Measurements from ENCODE around the gene CDK14.

CDK14 gene

GRCh38 chr7:90595801-90596670 is at the start of gene CDK14:
TSS of gene CDK14 (plus strand) at chr7:90596321. CDS start at chr7:90596628, 307 bp downstream.
- DNase-seq (ENCODE audit: low read depth in 2 of 2, low spot score in 1 of 2), result no peak

DNA sequence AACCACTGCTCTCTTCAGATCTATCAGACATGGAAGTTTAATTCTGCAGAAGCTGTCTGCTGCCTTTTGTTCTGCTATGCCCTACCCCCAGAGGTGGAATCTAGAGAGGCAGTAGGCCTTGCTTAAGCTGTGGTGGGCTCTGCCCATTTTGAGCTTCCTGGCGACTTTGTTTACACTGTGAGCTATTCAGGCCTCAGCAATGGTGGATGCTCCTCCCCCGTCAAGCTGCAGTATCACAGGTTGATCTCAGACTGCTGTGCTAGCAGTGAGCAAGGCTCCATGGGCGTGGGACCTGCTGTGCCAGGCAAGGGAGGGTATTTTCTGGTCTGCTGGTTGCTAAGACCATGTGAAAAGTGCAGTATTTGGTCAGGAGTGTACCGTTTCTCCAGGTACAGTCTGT is 45.1 kb upstream of the CDK14 start:
- DNase-seq (ENCODE audit: low read depth in 2 of 2, low spot score in 1 of 2), result no peak

DNA sequence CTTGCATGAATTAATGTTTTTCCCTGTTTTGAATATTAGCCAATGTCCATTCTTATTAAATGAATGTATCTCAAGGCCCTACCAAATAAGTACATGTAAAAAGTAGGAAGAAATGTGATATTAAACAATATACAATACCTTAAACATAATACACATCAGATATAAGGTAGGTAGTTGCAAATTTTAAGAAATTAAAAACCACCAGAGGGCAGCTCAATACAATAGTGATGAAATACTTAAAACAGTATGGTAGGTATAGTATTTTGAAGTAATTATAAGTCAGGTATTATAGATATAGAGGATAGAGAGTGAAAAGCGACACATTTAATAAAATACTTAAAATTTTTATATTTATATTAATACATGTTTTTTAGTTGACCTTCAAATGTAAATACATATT is 43.6 kb upstream of the CDK14 start:
- no peak for DNase-seq (ENCODE audit: low read depth in 2 of 2, low spot score in 1 of 2)

DNA sequence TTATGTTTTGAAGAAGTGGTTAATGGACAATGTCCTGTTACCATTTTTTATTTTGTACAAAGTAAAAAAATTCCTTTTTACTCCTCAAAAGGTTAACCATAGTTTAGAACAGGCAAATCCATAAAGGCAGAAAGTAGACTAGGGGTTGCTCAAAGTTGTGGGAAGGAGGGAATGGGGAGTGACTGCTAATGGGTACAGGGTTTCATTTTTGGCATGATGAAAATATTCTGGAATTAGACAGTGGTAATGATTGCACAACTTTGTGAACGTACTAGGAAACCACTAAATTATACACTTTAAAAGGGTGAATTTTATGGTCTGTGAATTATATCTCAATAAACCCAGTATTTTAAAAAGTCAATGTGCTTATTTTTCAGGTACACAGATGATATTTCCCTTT is 35.4 kb upstream of the CDK14 start:
- no peak for DNase-seq (ENCODE audit: low read depth in 2 of 2, low spot score in 1 of 2)

- DNase-seq (ENCODE audit: low read depth in 2 of 2, low spot score in 1 of 2), result no peak
Measured at GRCh38 chr7:90563286-90563685, 32.8 kb upstream of the CDK14 start.

DNA sequence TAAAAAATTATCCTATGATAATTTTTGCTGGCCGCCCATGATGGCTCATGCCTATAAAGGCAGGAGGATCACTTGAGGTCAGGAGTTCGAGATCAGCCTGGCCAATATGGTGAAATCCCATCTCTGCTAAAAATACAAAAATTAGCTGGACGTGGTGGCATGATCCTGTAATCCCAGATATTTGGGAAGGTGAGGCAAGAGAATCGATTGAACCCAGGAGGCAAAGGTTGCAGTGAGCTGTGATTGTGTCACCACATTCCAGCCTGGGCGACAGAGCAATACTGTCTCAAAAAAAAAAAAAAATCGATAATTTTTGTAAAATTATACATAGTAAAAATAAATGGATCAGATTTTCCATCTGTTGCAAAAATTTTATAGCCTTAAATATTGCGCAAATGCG is 31.7 kb upstream of the CDK14 start:
- no peak for DNase-seq (ENCODE audit: low read depth in 2 of 2, low spot score in 1 of 2)

GRCh38 chr7:90568213-90568612 is 27.9 kb upstream of the CDK14 start:
- no peak for DNase-seq (ENCODE audit: low read depth in 2 of 2, low spot score in 1 of 2)

- no peak for DNase-seq (ENCODE audit: low read depth in 2 of 2, low spot score in 1 of 2)
Measured at GRCh38 chr7:90569368-90569767, 26.8 kb upstream of the CDK14 start.

DNA sequence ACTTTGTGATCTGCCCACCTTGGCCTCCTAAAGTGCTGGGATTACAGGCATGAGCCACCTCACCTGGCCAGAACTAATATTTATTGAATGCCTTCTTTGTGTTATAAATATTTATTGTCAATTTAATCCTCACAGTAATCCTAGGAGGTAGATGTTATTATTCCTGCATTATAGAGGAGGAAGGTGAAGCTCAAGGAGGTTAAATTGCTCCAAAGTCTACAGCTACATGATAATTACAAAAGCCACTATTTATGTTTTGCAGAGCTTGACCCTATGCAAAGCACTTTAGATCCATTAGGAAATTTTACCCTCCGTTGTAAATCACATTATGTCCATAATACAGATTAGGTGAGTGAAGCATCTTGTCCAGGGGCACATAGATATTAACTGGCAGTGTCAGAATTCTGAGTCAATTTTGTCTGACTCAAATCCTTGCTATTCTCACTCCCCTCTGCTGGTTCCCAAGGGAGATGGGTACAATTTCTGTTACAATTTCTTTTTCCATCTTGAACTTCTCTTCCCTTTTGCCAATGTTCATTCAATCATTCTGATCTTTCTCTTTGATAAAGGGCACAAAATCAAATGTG is 25.7 kb upstream of the CDK14 start:
- DNase-seq (ENCODE audit: low read depth in 2 of 2, low spot score in 1 of 2), result no peak

- DNase-seq (ENCODE audit: low read depth in 2 of 2, low spot score in 1 of 2), result no peak
Measured at GRCh38 chr7:90574146-90574819, 21.8 kb upstream of the CDK14 start.

DNA sequence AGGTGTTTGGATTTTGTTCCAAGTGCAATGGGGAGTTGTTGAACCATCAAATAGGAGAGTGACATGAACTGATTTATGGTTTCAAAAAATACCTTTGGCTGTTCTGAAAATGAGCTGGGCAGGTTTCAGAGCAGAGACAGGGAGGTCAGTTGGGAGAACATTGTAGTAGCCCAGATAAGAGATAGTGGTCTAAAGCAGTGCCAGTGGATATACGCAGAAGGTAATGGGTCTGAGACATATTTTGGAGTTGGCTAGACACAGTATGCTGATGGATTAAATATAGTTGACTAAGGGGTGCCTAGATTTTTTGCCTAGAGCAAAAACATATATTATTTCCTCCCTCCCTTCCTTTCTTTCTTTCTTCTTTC is 21.3 kb upstream of the CDK14 start:
- DNase-seq (ENCODE audit: low read depth in 2 of 2, low spot score in 1 of 2), result no peak

- no peak for DNase-seq (ENCODE audit: low read depth in 2 of 2, low spot score in 1 of 2)
Measured at GRCh38 chr7:90579181-90579688, 16.9 kb upstream of the CDK14 start.

GRCh38 chr7:90580051-90580450 is 16.1 kb upstream of the CDK14 start:
- DNase-seq (ENCODE audit: low read depth in 2 of 2, low spot score in 1 of 2), result no peak

DNA sequence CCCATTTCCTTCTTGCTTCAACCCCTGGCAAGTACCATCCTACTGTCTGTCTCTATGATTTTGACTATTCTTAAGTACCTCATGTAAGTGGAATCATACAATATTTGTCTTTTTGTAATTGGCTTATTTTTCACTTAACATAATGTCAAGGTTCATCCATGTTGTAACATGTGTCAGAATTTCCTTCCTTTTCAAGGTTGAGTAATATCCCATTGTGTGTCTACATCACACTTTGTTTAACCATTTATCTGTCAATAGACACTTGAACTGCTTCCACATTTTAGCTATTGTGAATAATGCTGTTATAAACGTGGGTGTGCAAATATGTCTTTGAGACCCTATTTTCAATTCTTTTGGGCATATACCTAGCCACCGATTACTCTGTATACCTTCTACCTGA is 14.0 kb upstream of the CDK14 start:
- no peak for DNase-seq (ENCODE audit: low read depth in 2 of 2, low spot score in 1 of 2)

GRCh38 chr7:90584378-90584777 is 11.7 kb upstream of the CDK14 start:
- no peak for DNase-seq (ENCODE audit: low read depth in 2 of 2, low spot score in 1 of 2)

DNA sequence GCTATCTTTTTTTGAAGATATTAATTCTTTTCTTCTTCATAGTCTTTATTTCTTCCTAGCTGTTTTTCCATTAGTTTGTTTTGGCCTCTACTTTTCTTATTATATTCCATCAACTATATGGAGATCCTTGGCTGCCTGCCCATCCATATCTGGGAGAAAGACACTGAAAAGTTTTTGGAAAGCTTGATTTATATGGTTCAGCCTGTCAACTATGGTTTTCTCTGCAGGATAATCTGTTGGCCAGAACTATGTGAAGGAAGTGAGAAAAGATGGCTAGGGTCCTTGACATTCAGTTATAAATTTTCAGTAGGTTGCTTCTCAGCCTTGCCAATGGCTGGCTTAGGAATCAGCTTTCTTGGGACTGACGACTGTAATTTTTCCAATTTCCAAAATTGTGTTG is 10.0 kb upstream of the CDK14 start:
- no peak for DNase-seq (ENCODE audit: low read depth in 2 of 2, low spot score in 1 of 2)

- DNase-seq (ENCODE audit: low read depth in 2 of 2, low spot score in 1 of 2), result no peak
Measured at GRCh38 chr7:90587766-90588165, 8.4 kb upstream of the CDK14 start.

GRCh38 chr7:90592033-90592432 is 4.1 kb upstream of the CDK14 start:
- DNase-seq (ENCODE audit: low read depth in 2 of 2, low spot score in 1 of 2), result no peak

- no peak for DNase-seq (ENCODE audit: low read depth in 2 of 2, low spot score in 1 of 2)
Measured at GRCh38 chr7:90593205-90593604, 2.9 kb upstream of the CDK14 start.

GRCh38 chr7:90594751-90595317 is 1.3 kb upstream of the CDK14 start:
- DNase-seq (ENCODE audit: low read depth in 2 of 2, low spot score in 1 of 2), result no peak

- DNase-seq (ENCODE audit: low read depth in 2 of 2, low spot score in 1 of 2), result no peak
Measured at GRCh38 chr7:90595342-90595800, 750 bp upstream of the CDK14 start.
